Activated CD4-positive, CD25-positive, alpha-beta regulatory T cell (primary cell): Measurements from ENCODE around the gene FALEC.
"Not testable (repeated sequence)": the region's sequence is repeated elsewhere in the genome, so short reads cannot be mapped to it uniquely, and the experiment has no call there.

Experiments used
- DNase-seq, 4 experiments: peaks; one replicate each; lab custom pipeline; 2025; lab: John Stamatoyannopoulos, UW

The FALEC gene

GRCh38 chr1:150574260-150575071 lies 58.9 kb downstream of the FALEC start:
- no peak for DNase-seq

GRCh38 chr1:150575072-150575489 lies 59.5 kb downstream of the FALEC start:
- no peak for DNase-seq

GRCh38 chr1:150575518-150576366 lies 60.2 kb downstream of the FALEC start:
- no peak for DNase-seq

- no peak for DNase-seq
These were observed 60.8 kb downstream of the FALEC start for GRCh38 chr1:150576367-150576711.

GRCh38 chr1:150576794-150577556 lies 61.4 kb downstream of the FALEC start:
- no peak for DNase-seq

- no peak for DNase-seq
These were observed 62.2 kb downstream of the FALEC start for GRCh38 chr1:150577557-150578271.

- DNase-seq: peak in 1 of 4 experiments; percentile 20
These were observed 62.9 kb downstream of the FALEC start for GRCh38 chr1:150578272-150579109.

GRCh38 chr1:150579110-150579944 lies 63.8 kb downstream of the FALEC start, which contains the start of gene MCL1:
Gene MCL1, minus strand, starts transcription at chr1:150579610. Its CDS starts 80 bp downstream, at chr1:150579530.
- peak; percentile 62 to 78 (median 72) for DNase-seq

- no peak for DNase-seq
These were observed 64.5 kb downstream of the FALEC start for GRCh38 chr1:150579945-150580642.

- not testable (repeated sequence) for DNase-seq
These were observed 65.4 kb downstream of the FALEC start for GRCh38 chr1:150580966-150581365.

- DNase-seq: not testable (repeated sequence)
These were observed 65.9 kb downstream of the FALEC start for GRCh38 chr1:150581437-150581836.

- not testable (repeated sequence) for DNase-seq
These were observed 66.4 kb downstream of the FALEC start for GRCh38 chr1:150581962-150582361.

GRCh38 chr1:150582371-150582770 lies 66.8 kb downstream of the FALEC start:
- no peak for DNase-seq
